ENCODE data around the gene EPHA1. TPM values are rescaled to one million over a fixed set of nuclear protein-coding genes. Genes with fewer than 3 reads are reported as not detected.

The EPHA1 gene
- total RNA-seq, 3 donors from 2014 or later (not counting 1 experiment from before 2014, with no cell fraction given), result 1.0 to 1.2 TPM; not detected in 1

DNA sequence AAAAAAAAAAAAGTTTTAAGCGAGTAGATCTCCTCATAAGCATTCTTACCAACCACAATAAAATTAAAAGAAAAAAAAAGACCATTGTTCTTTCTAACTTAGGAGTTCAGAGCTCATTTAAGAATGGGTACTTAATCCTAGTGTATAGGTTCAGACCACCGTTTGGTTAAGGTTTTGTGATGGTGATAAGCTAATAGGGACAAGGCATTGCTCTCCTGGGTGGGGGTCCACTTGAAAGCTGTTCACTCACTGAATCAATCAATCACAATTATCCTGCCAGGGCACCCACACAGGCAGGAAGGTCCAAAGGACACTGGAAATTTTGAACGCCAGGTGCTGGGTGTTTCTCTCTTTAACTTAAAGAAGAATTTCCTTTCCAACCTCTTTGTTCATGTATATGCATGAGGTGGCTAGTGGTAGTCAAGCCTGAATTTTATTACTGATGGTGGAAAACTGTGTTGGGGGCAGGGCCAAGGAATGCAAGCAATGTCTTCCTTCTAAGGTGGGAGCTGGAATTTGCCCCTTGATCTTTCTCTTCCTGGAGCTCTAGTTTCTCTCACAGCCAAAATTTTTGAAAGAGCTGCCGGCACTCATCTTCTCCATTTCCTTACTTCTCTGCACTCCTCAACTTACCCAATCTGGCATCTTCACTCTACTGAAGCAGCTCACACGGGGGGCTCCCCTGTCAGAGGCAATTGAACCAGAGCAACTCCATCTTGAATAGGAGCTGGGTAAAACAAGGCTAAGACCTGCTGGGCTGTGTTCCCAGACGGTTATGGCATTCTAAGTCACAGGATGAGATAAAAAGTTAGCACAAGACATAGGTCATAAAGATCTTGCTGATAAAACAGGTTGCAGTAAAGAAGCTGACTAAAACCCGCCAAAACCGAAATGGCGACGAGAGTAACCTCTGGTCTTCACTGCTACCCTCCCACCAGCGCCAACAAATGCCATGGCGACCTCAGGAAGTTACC is 38.7 kb downstream of the EPHA1 start:
- H3K4me3 ChIP-seq (ENCODE audit: low read length), result no peak overlapping the region
- ATAC-seq, result no peak
- Mint-ChIP-seq H3K9me3 (no peaks in the 10 kb centered on the region), H3K36me3 (no peaks in the 10 kb centered on the region), H3K4me3 (no peak overlapping the region), H3K27me3 (ENCODE audit: low read depth in 2 of 2) (peaks cover 2% of the 10 kb centered on the region in 2 donors), H3K27ac (no peak overlapping the region), H3K4me1 (peaks cover 29 to 35% of the 10 kb centered on the region in 2 donors)
- 87% methylated on average over 8 of the region's 12 CpGs for WGBS (ENCODE audit: insufficient coverage)
- H3K36me3 ChIP-seq (ENCODE audit: control insufficient read depth, insufficient read depth, low read length), result no peaks in the 10 kb centered on the region
- intact Hi-C loops (cut with micrococcal nuclease), result loop anchor here (10.0 kb wide), 1 partner anchor 575 kb away; no protein-coding TSS in a partner anchor
- no peaks in the 10 kb centered on the region for H3K9me3 ChIP-seq (ENCODE audit: control insufficient read depth, insufficient read depth, low read length)
- no peak overlapping the region for H3K27ac ChIP-seq (ENCODE audit: low read length)
- H3K4me1 ChIP-seq (ENCODE audit: control insufficient read depth, insufficient read depth, low read length), result peaks cover 36% of the 10 kb centered on the region
- TF ChIP-seq CTCF (IDR thresholded peaks at IDR 0.05), result no peak
- DNase-seq, result no peak
- H3K27me3 ChIP-seq (ENCODE audit: control insufficient read depth, insufficient read depth, low read length), result no peaks in the 10 kb centered on the region

GRCh38 chr7:143368387-143368786 is 40.3 kb downstream of the EPHA1 start:
- no peak overlapping the region for H3K27ac Mint-ChIP-seq
- no peak for DNase-seq
- intact Hi-C loops (cut with micrococcal nuclease), result no loop called here

GRCh38 chr7:143367972-143368371 is 40.7 kb downstream of the EPHA1 start:
- 84% methylated on average over 4 of the region's 4 CpGs for WGBS (ENCODE audit: insufficient coverage)
- peaks cover 20 to 22% of the 10 kb centered on the region in 2 donors for H3K27me3 Mint-ChIP-seq (ENCODE audit: low read depth in 2 of 2)
- intact Hi-C loops (cut with micrococcal nuclease), result no loop called here
- Histone ChIP-seq H3K9me3 (ENCODE audit: control insufficient read depth, insufficient read depth, low read length) (no peaks in the 10 kb centered on the region), H3K27ac (ENCODE audit: low read length) (no peak overlapping the region), H3K4me3 (ENCODE audit: low read length) (no peak overlapping the region), H3K36me3 (ENCODE audit: control insufficient read depth, insufficient read depth, low read length) (no peaks in the 10 kb centered on the region), H3K27me3 (ENCODE audit: control insufficient read depth, insufficient read depth, low read length) (peaks cover 15% of the 10 kb centered on the region), H3K4me1 (ENCODE audit: control insufficient read depth, insufficient read depth, low read length) (peaks cover 22% of the 10 kb centered on the region)
- H3K36me3 Mint-ChIP-seq, result no peaks in the 10 kb centered on the region
- DNase-seq (no peak), ATAC-seq (no peak)
- no peak overlapping the region for H3K27ac Mint-ChIP-seq
- peaks cover 24 to 25% of the 10 kb centered on the region in 2 donors for H3K4me1 Mint-ChIP-seq
- TF ChIP-seq CTCF (IDR thresholded peaks at IDR 0.05), result no peak
- H3K9me3 Mint-ChIP-seq, result no peaks in the 10 kb centered on the region
- no peak overlapping the region for H3K4me3 Mint-ChIP-seq

More at GRCh38 chr7:143368387-143368786, 40.3 kb downstream of the EPHA1 start:
- no peaks in the 10 kb centered on the region for H3K36me3 ChIP-seq (ENCODE audit: control insufficient read depth, insufficient read depth, low read length)
- no peak overlapping the region for H3K4me3 ChIP-seq (ENCODE audit: low read length)
- H3K4me1 ChIP-seq (ENCODE audit: control insufficient read depth, insufficient read depth, low read length), result peaks cover 22% of the 10 kb centered on the region
- Mint-ChIP-seq H3K4me1 (peaks cover 20 to 25% of the 10 kb centered on the region in 2 donors), H3K4me3 (no peak overlapping the region), H3K36me3 (no peaks in the 10 kb centered on the region), H3K9me3 (no peaks in the 10 kb centered on the region), H3K27me3 (ENCODE audit: low read depth in 2 of 2) (peaks cover 16 to 18% of the 10 kb centered on the region in 2 donors)
- H3K27ac ChIP-seq (ENCODE audit: low read length), result no peak overlapping the region
- TF ChIP-seq CTCF (IDR thresholded peaks at IDR 0.05), result no peak
- H3K9me3 ChIP-seq (ENCODE audit: control insufficient read depth, insufficient read depth, low read length), result no peaks in the 10 kb centered on the region
- WGBS (ENCODE audit: insufficient coverage), result 93% methylated on average over 1 of the region's 1 CpG
- no peak for ATAC-seq
- H3K27me3 ChIP-seq (ENCODE audit: control insufficient read depth, insufficient read depth, low read length), result peaks cover 12% of the 10 kb centered on the region
